ENCODE measurements around the gene STX10. TPM values are rescaled to one million over a fixed set of nuclear protein-coding genes. Genes with fewer than 3 reads are reported as not detected.

STX10 gene
- total RNA-seq, 1 experiment from 2014 or later, result 86.2 TPM

DNA sequence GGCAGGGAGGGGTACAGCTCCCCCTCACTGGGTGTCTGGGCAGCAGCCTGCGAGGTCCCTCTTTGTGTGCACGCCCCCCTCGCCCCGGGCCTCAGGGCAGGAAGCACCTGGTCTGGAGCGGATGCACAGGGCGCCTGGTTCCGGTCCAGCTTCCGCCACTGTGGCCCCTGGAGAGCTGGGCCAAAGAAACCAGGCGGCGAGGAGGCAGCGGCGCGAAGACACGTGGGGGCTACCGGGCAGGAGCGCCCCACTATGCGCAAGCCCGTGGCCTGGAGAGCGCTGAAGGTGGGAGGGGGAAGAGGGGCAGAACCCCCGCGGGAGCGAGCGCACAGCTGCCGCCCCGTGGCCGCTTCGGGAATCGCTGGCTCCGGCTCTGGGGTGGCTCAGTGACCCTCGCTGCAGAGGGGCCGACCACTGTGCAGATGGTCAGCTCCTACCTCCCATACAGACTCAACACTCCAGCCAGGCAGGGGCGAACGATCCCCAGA, 45.8 kb downstream of the STX10 start:
- H3K79me2 ChIP-seq (ENCODE audit: low read depth), result no peaks in the 10 kb centered on the region
- no peaks in the 10 kb centered on the region for H3K4me1 ChIP-seq (replicated peaks; ENCODE audit: insufficient read depth)
- H3F3A ChIP-seq (ENCODE audit: insufficient read depth, low read depth), result peaks cover 13% of the 10 kb centered on the region; the same call in 1 of the 2 replicates
- no peaks in the 10 kb centered on the region for H3K9me2 ChIP-seq (ENCODE audit: insufficient read depth)
- H2AFZ ChIP-seq, result no peak overlapping the region
- ChIA-PET CTCF (no interaction called here), POLR2A (ENCODE audit: unreplicated experiment) (no interaction called here)
- BruUV-seq (replicated peaks), result no TSS peak
- no peak for TF ChIP-seq EZH2 (IDR thresholded peaks at IDR 0.05; ENCODE audit: low read depth)
- no peak; the same call in 1 of the 2 replicates for TF ChIP-seq CTCF (conservative IDR thresholded peaks at IDR 0.05)
- DNase-seq, result no peak
- peaks cover 8% of the 10 kb centered on the region; the same call in 1 of the 2 replicates for H4K20me1 ChIP-seq (ENCODE audit: insufficient read depth)
- H3K36me3 ChIP-seq (ENCODE audit: low read depth), result peaks cover 7% of the 10 kb centered on the region; the same call in 1 of the 2 replicates
- H3K4me2 ChIP-seq, result no peak overlapping the region
- no peaks in the 10 kb centered on the region for H3K9me3 ChIP-seq (ENCODE audit: insufficient read depth, low read depth)
- H3K27me3 ChIP-seq (ENCODE audit: insufficient read depth, low read depth), result no peaks in the 10 kb centered on the region
- H3K27ac ChIP-seq, result no peak overlapping the region
- H3K4me3 ChIP-seq, result no peak overlapping the region
- intact Hi-C loops (cut with micrococcal nuclease; ENCODE audit: unreplicated experiment), result no loop called here

DNA sequence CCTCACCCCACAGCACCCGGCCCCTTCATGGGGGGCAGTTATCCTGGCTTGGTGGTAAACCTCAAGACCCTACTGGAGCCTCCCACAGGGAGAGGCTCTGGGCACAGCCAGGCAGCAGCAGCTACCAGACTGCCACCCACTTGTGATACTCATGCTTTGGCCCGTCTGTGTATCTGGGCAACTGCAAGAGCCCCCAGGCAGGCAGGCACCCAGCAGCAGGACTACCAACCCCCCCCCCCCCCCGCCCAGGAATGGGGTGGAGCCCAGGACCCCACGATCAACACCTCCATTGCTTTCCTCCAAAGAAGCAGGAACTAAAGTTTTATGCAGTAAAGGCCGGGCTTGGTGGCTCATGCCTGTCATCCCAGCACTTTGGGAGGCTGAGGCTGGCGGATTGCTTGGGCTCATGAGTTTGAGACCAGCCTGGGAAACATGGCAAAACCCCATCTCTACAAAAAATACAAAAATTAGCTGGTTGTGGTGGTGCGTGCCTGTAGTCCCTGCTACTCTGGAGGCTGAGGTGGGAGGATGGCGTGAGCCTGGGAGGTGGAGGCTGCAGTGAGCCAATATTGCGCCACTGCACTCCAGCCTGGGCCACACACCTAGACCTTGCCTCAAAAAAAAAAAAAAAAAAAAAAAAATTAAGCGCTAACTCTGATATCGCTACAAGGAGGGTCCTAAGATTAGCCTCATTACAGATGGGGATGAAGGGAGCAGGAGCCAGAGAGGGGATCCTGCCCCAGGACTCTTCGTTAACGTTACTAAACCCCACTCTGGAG, 46.4 kb downstream of the STX10 start:
- Histone ChIP-seq H3K36me3 (ENCODE audit: low read depth) (peaks cover 7% of the 10 kb centered on the region; the same call in 1 of the 2 replicates), H3F3A (ENCODE audit: insufficient read depth, low read depth) (peaks cover 13% of the 10 kb centered on the region; the same call in 1 of the 2 replicates), H3K9me2 (ENCODE audit: insufficient read depth) (no peaks in the 10 kb centered on the region), H3K4me2 (no peak overlapping the region), H3K27me3 (ENCODE audit: insufficient read depth, low read depth) (no peaks in the 10 kb centered on the region), H3K9me3 (ENCODE audit: insufficient read depth, low read depth) (no peaks in the 10 kb centered on the region), H3K79me2 (ENCODE audit: low read depth) (no peaks in the 10 kb centered on the region), H3K4me3 (no peak overlapping the region), H4K20me1 (ENCODE audit: insufficient read depth) (peaks cover 8% of the 10 kb centered on the region; the same call in 1 of the 2 replicates), H3K4me1 (replicated peaks; ENCODE audit: insufficient read depth) (no peaks in the 10 kb centered on the region), H3K27ac (no peak overlapping the region), H2AFZ (no peak overlapping the region)
- no peak for DNase-seq
- ChIA-PET CTCF (no interaction called here), POLR2A (ENCODE audit: unreplicated experiment) (no interaction called here)
- no peak for TF ChIP-seq CTCF (conservative IDR thresholded peaks at IDR 0.05)
- TF ChIP-seq EZH2 (IDR thresholded peaks at IDR 0.05; ENCODE audit: low read depth), result no peak
- intact Hi-C loops (cut with micrococcal nuclease; ENCODE audit: unreplicated experiment), result no loop called here
- BruUV-seq (replicated peaks), result no TSS peak

- Histone ChIP-seq H3K9me3 (ENCODE audit: insufficient read depth, low read depth) (no peaks in the 10 kb centered on the region), H3K27me3 (ENCODE audit: insufficient read depth, low read depth) (no peaks in the 10 kb centered on the region), H2AFZ (no peak within 1 kb of the TSS), H3K4me2 (no peak within 1 kb of the TSS), H3K36me3 (ENCODE audit: low read depth) (peaks cover 7% of the 10 kb centered on the region; the same call in 1 of the 2 replicates), H3F3A (ENCODE audit: insufficient read depth, low read depth) (peaks cover 12% of the 10 kb centered on the region; the same call in 1 of the 2 replicates), H3K27ac (no peak within 1 kb of the TSS), H4K20me1 (ENCODE audit: insufficient read depth) (peaks cover 8% of the 10 kb centered on the region; the same call in 1 of the 2 replicates), H3K9me2 (ENCODE audit: insufficient read depth) (no peaks in the 10 kb centered on the region), H3K79me2 (ENCODE audit: low read depth) (no peaks in the 10 kb centered on the region), H3K4me1 (replicated peaks; ENCODE audit: insufficient read depth) (no peaks in the 10 kb centered on the region; the same call in 1 of the 2 replicates), H3K4me3 (no peak within 1 kb of the TSS)
- BruUV-seq (replicated peaks), result no TSS peak
- POLR2A ChIA-PET (ENCODE audit: unreplicated experiment), result no interaction called here
- intact Hi-C loops (cut with micrococcal nuclease; ENCODE audit: unreplicated experiment), result no loop called here
- TF ChIP-seq EZH2 (IDR thresholded peaks at IDR 0.05; ENCODE audit: low read depth), result no peak
- CTCF ChIA-PET, result no interaction called here
- no peak for DNase-seq
These were observed 47.3 kb downstream of the STX10 start, which contains the start of gene LYL1 for GRCh38 chr19:13102666-13103580. Gene LYL1 (minus strand): TSS chr19:13102858. CDS start chr19:13101171, 1,687 bp downstream.

Measured in PC-9 (cell line).